Measurements from ENCODE around the gene METAP2. TPM values are rescaled to one million over a fixed set of nuclear protein-coding genes. Genes with fewer than 3 reads are reported as not detected.

METAP2 gene
- total and polyA plus RNA-seq, 2 donors (not counting 3 experiments of a cell fraction or from before 2014, with no cell fraction given), result 28.5 to 105 TPM

Small RNAs within 50 kb of the gene (small RNA-seq; reads per million reads assigned to genes)
- gene RNU6-735P (ENCODE audit: insufficient read depth, insufficient read length, low read depth, low replicate concordance), result not detected

Other genes starting within 250 kb of the METAP2 start
- gene USP44, start 77.3 kb downstream of the METAP2 start, total RNA-seq, result 1.5 and 3.1 TPM in 2 replicates
- gene USP44, start 77.3 kb downstream of the METAP2 start, polyA plus RNA-seq, result 0.91 and 1.2 TPM in 2 replicates

Measured in endothelial cell of umbilical vein (primary cell).